Stimulated activated CD8-positive, alpha-beta memory T cell treated with anti-CD3 and anti-CD28 coated beads, Interleukin-12 subunit alpha, Interleukin-12 subunit beta, amount 100 ng/mL, for 24 hours (primary cell): ENCODE results near the gene CHKB.
"Not testable (repeated sequence)": the region's sequence is repeated elsewhere in the genome, so short reads cannot be mapped to it uniquely, and the experiment has no call there.

Experiments
- DNase-seq: peaks from one replicate; pipeline ENCODE4 v3.0.0-alpha.2; 2020; ENCODE audit errors: extremely low read depth

The CHKB gene, protein sequence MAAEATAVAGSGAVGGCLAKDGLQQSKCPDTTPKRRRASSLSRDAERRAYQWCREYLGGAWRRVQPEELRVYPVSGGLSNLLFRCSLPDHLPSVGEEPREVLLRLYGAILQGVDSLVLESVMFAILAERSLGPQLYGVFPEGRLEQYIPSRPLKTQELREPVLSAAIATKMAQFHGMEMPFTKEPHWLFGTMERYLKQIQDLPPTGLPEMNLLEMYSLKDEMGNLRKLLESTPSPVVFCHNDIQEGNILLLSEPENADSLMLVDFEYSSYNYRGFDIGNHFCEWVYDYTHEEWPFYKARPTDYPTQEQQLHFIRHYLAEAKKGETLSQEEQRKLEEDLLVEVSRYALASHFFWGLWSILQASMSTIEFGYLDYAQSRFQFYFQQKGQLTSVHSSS

DNA sequence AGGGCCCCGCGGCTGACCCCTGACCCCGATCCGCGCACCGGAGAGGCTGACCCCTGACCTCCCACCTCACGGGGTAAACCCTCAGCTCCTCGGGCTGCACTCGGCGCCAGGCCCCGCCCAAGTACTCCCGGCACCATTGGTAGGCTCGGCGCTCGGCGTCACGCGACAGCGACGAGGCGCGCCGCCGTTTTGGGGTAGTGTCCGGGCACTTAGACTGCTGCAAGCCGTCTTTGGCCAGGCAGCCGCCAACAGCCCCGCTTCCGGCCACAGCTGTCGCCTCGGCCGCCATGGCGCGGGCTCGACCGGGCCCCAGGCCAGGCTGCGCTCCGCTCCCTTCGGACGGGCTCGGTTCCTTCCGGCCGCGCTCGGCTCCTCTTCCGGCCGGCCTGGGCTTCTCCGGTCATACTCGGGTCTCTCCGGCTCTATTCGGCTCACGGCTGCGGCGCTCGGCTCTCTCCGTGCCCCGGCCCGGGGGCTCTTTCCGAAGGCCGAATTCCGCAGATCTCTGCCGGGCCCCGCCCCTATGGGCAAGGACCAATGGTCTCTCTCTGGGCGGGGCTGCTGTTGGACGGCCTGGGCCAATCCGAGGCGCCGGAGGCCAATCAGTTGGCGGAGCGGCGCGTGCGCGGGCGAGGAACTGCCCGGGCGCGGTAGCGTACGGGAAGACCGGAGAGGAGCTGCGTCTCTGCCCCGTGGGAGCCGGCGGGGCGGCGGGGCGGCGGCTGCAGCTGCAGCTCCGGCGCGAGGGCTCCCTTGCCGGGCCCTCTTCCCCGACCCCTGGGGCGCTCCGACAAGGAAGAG, at the start of gene CHKB:
TSS of gene CHKB (minus strand) at position 357 of the 801 bp plus-strand sequence. CDS start at position 289, 68 bp downstream.
- peak; percentile 97 for DNase-seq

DNA sequence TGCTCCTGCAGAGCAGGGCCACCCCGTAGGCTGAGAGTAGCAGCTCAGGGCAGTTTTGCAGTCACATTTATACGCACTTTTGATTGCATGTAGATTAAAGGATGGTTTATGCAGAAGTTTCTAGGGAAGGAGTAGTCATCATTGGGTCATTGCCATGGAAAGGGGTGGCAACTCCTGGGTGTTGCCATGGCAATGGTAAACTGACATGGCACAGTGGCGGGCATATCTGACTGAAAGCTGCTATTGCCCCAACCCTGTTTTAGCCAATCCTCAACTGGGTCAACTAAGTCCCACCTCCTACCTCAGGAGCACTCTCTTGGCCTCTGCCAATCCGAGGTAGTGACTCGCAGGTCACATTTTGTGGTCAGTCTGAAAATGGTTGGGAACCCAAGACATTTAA, 47.7 kb upstream of the CHKB start:
- DNase-seq = no peak

DNA sequence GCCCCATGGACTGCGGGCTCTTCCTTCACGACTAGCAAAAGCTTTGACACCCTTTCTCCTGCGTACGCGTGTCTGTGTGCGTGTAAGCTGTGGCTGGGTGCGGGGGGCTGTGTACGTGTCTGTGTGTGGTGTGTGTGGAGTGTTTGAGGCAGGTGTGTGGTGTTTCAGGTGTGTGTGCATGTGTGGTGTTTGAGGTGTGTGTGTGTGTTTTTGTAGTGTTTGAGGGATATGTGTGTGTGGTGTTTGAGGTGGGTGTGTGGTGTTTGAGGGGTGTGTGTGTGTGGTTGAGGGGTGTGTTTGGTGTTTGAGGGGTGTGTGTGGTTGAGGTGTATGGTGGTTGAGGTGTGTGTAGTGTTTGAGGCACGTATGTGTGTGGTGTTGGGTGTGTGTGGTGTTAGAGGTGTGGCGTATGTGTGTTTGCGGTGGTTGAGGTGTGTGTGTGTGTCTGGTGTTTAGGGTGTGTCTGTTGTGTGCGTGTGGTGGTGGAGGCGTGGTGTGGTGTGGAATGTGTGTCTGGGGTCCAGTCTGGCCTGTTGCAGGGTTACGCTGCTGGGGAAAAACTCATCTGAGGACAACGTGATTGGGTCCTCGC, 46.0 kb upstream of the CHKB start:
- no peak for DNase-seq

DNA sequence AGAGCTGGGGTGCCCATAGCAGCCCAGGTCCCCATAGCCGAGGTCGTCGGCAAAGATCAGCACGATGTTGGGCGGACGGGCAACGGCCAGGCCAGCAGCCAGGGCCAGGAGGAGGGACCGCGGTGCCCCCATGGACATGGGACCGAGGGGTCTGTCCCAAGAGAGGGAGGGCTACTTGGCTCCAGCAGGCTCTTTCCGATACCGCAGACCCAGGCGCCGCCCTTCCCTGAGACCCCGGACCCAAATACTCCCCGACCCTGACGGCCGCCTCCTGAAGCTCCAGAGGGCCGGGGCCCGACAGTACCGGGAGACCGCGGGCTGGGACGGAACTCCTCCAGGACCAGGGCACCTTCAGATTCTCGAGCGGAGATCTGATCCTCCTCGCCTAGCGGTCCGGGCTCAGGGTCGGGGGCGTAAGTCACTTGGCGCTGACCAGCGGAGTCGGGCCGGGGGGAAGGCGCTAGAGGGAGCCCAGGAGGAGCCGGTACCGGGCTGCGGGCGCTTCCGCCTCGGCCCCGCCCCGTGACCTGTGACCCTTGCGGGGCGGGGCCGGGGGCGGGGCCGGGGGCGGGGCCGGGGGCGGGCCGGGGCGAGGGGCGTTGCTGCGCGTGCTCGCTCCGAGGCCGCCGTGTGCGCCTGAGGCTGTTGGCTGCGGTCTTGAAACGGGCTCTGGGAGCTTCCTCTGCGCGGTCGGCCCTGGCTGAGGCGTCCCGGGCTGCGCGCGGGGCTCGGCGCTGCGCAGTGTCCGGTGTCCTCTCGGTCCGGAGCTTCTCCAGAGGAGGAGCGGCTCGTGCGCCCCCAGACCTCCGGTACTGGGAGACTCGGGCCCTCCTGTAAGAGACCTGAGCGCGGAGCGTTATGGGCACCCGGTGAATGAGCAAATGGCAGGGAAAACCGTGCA, 45.2 kb upstream of the CHKB start, which contains the start of gene ARSA:
TSS of gene ARSA (minus strand) at position 511 of the 901 bp plus-strand sequence. CDS start at position 138, 373 bp downstream.
- peak; percentile 41 for DNase-seq

DNA sequence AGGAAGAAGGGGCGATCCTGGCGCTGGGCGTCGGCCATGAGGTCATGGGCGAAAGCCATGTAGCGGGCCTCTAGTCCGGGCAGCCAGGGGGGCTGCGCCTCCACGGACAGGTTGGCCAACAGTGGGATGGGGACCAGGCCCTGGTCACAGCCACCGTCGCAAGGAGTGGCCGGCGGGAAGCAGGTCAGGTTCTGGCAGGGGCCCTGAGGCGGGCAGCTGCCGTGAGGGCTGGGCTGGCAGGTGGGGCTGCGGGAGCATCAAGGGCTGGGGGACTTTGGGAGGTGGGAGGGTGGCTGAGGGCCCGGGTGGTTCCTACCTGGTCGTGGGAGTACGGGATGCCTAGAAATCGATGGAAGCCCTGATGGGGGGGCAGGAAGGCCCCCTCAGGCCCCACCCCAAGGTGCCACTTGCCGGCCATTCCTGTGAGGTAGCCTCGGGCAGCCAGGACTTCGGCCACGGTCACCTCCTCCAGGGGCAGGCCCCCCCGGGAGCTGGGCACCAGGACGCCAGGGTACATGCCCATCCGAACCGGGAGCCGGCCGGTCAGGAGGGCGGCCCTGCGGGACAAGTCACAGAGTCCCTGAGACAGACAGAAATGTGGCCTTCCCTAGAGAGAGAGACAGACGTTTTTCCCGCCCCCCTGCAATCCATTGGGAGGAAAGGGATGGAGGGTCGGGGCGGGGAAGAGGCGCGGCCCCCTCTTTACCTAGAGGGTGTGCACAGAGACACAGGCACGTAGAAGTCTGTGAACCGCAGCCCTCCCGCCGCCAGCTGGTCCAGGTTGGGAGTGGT, 44.4 kb upstream of the CHKB start:
- DNase-seq = no peak

DNA sequence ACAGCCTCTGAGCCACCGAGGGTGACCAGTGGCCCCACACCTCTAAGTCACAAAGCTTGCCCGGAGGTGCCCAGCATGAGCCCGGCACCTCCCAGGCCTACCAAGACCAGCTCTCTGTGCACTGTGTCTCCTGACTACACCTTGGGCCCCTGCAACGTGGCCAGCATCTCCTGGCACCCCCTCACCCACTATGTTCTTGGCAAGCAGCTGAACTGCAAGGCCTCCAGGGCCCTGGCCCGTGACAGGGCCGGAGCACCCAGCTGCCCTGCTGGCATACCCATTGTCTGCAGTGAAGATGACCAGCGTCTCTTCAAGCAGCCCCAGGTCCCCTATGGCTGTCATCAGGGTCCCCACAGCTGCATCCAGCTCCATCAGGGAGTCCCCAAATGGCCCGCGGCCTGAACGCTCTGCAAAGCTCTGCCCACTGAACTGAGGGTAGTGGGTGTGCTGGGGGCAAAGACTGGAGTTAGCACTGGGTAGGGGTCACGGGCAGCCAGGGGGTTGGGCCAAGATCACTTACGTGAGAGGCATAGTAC, 43.7 kb upstream of the CHKB start:
- DNase-seq = no peak

DNA sequence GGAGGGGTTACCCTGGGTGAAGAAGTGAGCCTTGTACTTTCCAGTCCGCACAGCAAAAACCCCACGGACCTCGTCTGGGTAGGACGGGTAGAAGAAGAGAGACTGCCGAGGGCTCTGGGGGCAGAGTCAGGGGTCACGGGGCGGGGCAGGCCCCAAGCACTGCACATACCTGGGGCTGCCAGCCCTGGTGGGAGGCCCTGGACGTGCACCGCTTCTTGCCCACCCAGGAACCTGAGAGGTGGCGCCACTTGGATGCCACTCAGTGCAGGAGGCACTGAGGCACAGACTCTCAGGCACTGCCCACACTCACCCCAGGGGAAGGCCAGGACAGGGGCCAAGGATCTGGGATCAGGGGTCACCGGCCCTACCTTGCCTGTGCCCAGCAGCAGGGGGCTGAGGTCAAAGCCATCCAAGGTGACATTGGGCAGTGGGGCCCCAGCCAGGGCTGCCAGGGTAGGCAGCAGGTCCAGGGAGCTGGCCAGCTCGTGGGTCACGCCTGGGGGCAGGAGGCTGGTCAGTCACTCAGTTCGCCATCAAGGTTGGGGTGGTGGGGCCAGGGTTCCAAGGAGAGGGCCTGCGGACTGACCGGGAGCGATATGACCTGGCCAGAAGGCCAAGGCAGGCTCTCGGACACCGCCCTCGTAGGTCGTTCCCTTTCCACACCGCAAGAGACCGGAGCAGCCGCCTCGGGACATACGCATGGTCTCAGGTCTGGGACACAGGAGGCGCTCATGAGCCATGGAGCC, 43.1 kb upstream of the CHKB start:
- no peak for DNase-seq

DNA sequence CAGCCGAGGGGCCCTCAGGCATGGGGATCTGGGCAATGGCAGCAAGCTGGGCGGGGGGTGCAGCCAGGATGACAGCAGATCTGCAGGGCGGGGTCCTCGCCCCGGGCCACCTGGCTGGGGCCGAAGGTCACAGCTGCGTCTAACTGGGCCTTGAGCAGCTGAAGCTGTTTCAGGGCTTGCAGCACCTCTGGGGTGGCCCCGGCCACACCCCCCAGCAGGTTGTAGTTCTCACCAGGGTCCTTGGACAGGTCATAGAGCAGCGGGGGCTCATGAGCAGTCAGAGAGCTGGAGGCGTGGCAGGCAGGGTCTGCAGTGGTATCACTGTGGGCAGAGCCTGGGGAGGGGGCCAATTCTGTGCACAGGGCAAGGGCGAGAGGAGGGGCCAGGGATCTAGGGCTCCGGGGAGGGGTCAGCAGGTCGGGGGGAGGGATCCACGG, 42.5 kb upstream of the CHKB start:
- DNase-seq = no peak

DNA sequence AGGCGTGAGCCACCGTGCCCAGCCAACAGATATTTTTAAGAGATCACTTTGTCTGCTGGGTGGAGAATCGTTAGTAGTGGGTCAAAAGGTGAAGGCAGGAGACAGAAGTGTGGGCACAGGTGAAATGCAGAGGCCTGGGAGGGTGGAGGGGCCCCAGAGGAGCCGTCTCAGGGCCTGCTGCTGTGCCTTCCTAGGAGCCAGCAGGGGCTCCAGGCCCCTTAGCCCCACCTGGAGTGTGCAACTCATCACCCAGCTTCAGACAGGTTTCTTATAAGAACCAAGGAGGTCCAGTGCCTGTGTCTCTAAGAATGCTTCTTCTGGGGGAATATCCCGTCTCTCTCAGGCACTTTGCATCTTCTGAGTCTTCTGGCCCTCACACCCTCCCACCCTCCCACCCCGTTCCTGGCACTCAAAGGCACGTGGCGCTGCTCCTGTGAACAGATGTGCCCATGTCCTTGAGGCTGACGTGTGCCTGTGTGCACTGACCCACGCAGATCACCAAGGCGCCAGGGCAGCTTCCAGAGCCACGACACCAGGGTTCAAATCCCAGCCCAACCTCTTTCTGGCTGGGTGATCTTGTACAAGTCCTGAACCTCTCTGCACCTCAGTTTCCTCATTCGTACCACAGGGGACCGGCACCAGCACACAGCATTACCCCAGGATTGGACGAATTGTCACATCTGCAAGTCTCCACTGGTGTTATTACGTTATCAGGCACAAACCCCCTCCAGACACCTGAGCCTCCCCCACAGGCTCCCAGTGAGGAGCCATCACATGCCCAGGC, 41.9 kb upstream of the CHKB start:
- no peak for DNase-seq

DNA sequence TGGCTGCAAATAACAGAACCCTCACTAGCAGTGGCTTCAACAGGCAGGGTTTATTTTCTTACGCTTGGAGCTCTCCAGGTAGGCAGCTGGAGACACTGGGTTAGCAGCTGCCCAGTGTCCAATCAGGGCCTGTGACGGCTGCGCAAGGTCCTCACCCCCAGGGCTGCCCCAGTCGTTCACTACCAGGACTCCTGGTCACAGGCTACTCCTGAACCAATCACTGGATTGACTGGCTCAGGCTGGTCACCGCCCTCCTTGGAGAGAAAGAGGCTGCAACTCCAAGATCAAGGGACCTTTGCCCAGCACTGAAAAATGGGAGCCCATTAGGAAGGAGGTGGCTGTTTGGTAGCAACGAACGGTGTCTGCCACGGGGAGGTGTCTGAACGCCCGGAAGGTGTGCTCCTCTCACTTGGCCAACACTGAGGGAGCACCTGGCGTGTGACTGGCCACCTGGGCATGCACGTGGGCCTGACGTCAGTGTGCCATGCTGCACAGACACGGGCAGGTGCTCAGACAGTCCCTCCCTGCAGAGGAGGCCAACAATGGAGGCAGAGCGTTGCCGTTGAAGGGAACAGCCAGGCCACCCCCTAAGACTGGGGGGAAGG, 40.2 kb upstream of the CHKB start:
- no peak for DNase-seq

DNA sequence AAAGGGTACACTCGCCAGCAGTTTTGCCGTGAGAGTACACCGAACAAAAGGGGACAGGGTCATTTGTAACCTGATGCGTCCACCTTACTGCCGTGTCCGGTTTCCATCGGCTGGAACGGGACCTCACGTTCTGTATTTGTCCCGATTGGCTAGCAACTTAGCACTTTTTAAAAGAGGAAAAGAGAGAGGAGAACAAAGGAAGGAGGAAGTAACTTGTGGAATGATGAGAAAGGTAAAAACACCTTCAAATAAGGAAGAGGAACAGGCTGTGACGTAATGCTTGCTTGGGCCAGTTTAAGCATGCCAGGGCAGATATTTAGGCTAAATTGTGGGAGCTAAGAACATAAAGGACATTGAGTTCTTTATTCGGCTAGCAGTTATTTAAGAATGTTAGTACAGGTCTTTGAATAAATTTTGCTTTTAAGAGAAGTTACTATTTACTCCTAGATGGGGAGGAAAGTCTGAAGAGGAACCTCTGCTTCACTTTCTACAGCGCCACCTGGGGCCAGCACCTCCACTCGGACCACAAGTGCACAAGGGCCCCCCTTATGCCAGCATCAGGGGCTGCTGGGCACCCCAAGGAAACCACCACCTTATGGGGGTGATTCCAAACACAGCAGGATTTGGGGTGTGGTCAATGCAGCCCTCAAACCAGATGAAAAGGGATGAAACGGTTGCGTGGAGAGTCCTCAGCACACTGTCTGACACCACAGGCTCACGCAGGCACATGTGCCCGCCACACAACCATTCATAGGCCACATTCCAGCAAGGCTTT, 39.5 kb upstream of the CHKB start:
- DNase-seq = no peak

DNA sequence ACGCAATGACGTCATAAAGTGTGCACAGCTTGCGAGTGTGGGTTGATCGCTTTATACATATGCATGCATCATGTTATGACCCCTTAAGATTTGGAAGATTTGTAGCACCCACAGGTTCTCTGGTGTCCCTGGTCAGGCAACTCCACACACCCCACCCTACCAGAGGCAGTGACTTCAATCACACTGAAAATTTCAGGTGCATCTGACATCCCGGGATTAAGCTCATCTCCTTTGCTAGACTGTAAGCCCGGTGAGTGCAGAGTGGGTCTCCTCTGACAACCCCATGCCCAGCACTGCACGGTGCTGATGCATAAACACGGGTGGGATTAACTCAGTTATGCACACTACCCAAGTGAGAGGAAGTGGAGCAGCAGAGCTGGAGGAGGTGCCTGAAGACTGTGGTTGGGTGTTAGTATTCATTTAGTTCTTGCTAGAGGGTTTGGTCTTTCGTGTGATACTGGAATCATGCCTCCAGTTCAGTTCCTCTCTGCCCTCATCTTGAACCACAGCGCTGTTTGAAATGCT, 38.8 kb upstream of the CHKB start:
- DNase-seq = no peak

DNA sequence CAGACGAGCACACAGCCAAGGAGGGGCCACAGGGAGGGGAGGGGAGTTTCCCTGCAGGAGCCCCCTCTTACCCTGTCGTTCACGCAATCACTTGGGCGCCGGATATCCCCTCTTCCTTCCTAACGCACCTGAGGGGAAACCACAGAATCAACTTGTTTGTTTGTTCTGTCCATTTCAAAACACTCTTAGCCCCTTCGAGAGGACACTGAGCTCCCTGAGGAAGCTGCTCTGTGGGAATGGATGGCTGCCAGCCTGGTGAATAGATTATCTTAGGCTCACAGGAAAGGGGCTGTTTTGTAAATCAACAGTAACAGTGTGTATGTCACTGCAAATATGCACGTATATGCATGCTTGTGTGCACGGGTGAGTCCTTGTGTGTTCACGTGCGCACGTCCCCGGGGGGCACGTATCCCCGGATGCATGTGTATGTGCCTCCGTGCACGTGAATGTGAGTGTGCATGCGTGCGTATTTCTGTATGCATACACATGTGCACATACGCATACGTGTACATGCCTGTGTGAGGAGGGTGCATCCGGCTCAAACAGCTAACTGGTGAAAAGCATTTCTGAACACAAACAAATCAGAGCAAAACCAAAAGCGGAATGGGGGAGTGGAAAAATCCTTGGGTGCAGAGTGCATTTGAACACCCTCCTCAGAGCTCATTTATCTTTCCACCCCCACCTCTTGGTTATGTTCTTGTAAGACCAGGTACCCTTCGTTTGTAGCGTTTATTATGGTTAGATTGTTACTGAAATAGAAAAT, 38.1 kb upstream of the CHKB start:
- DNase-seq = peak; percentile 67

DNA sequence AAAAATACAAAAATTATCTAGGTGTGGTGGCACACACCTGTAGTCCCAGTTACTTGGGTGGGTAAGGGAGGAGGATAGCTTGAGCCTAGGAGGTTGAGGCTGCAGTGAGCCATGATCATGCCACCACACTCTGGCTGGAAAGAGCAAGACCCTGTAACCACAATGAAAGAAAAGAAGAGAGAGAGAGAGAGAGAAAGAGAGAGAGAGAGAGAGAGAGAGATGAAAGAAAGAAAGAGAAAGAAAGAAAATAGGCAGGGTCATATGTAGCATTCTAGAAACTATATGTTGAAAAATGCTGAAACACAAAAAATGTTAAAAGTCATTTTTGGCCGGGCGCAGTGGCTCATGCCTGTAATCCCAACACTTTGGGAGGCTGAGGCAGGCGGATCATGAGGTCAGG, 31.6 kb upstream of the CHKB start:
- not testable (repeated sequence) for DNase-seq

DNA sequence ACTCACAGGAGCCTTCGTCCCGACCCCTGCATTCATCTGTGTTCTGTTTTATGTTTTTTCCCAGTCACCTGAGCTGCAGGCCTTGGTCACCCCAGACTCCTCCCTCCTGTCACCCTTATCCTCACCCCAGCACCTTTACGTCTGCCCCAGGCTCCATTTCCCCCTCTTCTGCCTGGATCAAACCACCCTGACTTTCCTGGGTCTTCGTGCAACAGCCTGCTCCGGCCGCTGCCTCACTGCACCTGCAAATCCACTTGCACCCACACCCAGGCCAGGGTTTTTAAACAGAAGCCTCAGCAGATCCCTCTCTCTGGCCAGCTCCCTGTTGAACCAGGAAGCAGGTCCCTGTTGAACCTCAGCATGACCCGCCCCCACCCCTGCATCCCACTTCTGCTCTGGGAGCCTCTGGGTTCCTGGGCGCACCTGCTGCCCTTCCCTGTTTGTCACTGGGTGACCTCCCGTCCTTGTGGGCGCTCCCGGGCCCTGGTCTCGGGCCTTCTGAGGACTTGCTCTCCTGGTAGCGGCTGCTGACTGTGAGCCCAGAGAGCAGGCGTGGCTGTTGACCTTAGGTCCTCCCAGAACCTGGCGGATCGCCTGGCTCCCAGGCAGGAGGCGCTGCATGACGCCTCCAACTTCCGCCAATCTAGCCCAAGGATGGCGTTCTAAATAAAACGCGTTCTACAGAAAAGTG, 30.8 kb upstream of the CHKB start:
- no peak for DNase-seq
